NT2/D1 (cell line): ENCODE results near the gene MMP24.
"Not testable (repeated sequence)": the region's sequence is repeated elsewhere in the genome, so short reads cannot be mapped to it uniquely, and the experiment has no call there.

Experiments used
- DNase-seq: peaks from one replicate; pipeline ENCODE4 v3.0.0-alpha.2; 2011; ENCODE audit warnings: low read depth, low spot score
- H3K27me3 ChIP-seq: 2 replicates; pipeline ENCODE4 v1.6.0; 2011; ENCODE audit warnings: mild to moderate bottlenecking; ENCODE audit not compliant: insufficient read length, insufficient read depth
- H3K36me3 ChIP-seq: 2 replicates; pipeline ENCODE4 v1.6.1; 2011; ENCODE audit warnings: mild to moderate bottlenecking, low read length, mixed read lengths; ENCODE audit not compliant: insufficient read depth, insufficient read length
- H3K4me1 ChIP-seq: 2 replicates; pipeline ENCODE4 v1.5.1; 2011; ENCODE audit not compliant: insufficient read depth, insufficient read length
- H3K4me3 ChIP-seq: 2 replicates; pipeline ENCODE4 v1.5.1; 2011; ENCODE audit warnings: low read depth; ENCODE audit not compliant: insufficient read length
- H3K9ac ChIP-seq: 2 replicates; pipeline ENCODE4 v1.6.0; 2011; ENCODE audit warnings: low read depth; ENCODE audit not compliant: insufficient read length
- H3K9me3 ChIP-seq: 2 replicates; pipeline ENCODE4 v1.5.1; 2011; ENCODE audit warnings: mild to moderate bottlenecking, low read length; ENCODE audit not compliant: insufficient read depth
- SUZ12 ChIP-seq: IDR thresholded peaks from 2 replicates; pipeline ENCODE4 v1.6.1; 2011; ENCODE audit not compliant: insufficient read length, insufficient read depth; ENCODE audit errors: extremely low read depth
- YY1 ChIP-seq: IDR thresholded peaks from 2 replicates; pipeline ENCODE4 v1.6.1; 2011; ENCODE audit not compliant: insufficient read length, insufficient read depth
- ZNF274 ChIP-seq: IDR thresholded peaks from 2 replicates; pipeline ENCODE4 v1.6.1; 2011; ENCODE audit warnings: mild to moderate bottlenecking, low read depth, low read length

The MMP24 gene

GRCh38 chr20:35253010-35253409, 26.5 kb downstream of the MMP24 start:
- Histone ChIP-seq H3K9ac (no peak overlapping the region), H3K27me3 (no peaks in the 10 kb centered on the region), H3K36me3 (peaks cover 13% of the 10 kb centered on the region), H3K4me3 (no peak overlapping the region), H3K4me1 (no peaks in the 10 kb centered on the region), H3K9me3 (no peaks in the 10 kb centered on the region)
- TF ChIP-seq YY1 (no peak), ZNF274 (no peak), SUZ12 (no peak)
- DNase-seq = no peak

DNA sequence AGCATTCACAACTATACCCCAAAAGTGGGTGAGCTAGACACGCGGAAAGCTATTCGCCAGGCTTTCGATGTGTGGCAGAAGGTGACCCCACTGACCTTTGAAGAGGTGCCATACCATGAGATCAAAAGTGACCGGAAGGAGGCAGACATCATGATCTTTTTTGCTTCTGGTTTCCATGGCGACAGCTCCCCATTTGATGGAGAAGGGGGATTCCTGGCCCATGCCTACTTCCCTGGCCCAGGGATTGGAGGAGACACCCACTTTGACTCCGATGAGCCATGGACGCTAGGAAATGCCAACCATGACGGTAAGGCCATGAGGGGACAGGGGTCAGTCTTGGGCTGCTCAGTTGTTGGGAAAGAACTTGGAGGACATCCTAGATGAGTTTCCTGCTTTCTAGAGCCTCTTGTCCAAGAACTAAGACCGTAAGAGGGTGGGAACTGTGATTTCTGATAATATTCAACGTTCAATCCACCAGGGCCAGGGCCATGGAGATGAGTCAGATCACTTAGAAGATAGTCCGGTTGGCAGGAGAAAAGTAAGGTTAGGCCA, 28.0 kb downstream of the MMP24 start:
- Histone ChIP-seq H3K36me3 (peaks cover 13% of the 10 kb centered on the region), H3K27me3 (no peaks in the 10 kb centered on the region), H3K9ac (no peak overlapping the region), H3K4me3 (no peak overlapping the region), H3K9me3 (no peaks in the 10 kb centered on the region), H3K4me1 (no peaks in the 10 kb centered on the region)
- DNase-seq = no peak
- TF ChIP-seq SUZ12 = no peak

DNA sequence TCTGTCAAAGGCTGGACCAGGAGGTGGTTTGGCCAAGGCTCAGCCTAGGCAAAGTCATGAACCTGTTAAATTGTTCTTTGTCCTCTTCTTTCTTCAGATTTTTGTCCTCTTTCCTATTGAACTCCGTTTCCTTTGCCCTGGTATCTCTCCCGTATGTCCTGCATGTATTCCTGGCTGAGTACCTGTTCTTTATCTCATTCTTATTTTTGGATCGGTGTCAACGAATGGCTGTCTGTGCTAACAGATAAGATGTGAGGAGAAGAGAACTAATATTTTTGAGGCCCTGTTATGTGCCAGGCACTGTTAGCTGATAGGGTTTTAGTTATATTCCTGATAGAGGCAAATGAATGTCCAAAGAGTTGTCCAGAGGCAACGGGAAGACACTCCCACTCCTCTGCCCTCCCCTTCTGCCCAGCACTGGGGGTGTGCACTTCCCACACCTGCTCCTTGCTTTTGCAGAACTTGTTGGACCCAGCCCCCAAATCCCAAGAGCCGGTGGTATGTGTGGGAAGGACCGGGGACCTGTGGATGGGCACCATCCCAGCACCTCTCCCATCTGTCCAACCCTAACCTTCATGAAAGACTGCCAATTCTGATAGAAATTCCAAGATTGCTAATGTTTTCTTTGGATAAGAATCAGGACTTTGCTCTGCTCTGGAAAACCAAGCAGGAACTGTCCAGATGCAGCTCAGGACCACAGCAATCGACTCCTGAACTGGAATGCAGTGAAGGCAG, 30.9 kb downstream of the MMP24 start:
- no peak overlapping the region for H3K9ac ChIP-seq
- no peak for TF ChIP-seq ZNF274
- TF ChIP-seq YY1 = no peak
- TF ChIP-seq SUZ12 = no peak
- H3K27me3 ChIP-seq = no peaks in the 10 kb centered on the region
- no peaks in the 10 kb centered on the region for H3K9me3 ChIP-seq
- peaks cover 19% of the 10 kb centered on the region for H3K4me1 ChIP-seq
- H3K4me3 ChIP-seq = no peak overlapping the region
- peaks cover 13% of the 10 kb centered on the region for H3K36me3 ChIP-seq
- DNase-seq = no peak

DNA sequence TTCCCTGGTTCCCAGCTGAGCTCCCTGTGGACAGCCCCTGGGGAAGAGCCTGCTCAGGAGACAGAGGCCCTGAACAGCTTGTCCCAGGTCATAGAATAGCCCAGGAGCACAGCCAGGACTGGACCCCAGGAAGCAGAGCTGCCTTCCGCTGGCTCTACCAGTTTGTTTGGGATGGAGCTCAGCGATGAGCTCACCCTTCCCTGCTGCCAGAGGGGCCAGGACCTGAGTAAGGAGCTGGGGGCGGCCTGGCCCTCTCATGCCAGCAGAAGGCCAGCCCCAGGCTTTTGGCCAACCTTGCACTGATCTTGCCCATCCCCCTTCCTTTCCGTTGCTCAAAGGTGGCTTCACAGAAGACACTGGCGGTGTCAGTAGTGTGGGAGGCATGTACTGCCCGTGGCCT, 33.9 kb downstream of the MMP24 start:
- no peaks in the 10 kb centered on the region for H3K27me3 ChIP-seq
- no peak for DNase-seq
- TF ChIP-seq YY1 = no peak
- no peak for TF ChIP-seq SUZ12
- no peak for TF ChIP-seq ZNF274
- peak overlapping the region; percentile 2 for H3K9ac ChIP-seq
- peaks cover 4% of the 10 kb centered on the region for H3K36me3 ChIP-seq
- peaks cover 33% of the 10 kb centered on the region for H3K4me1 ChIP-seq
- H3K9me3 ChIP-seq = no peaks in the 10 kb centered on the region
- H3K4me3 ChIP-seq = no peak overlapping the region

- not testable (repeated sequence) for DNase-seq, H3K9me3 ChIP-seq, H3K9ac ChIP-seq, H3K4me3 ChIP-seq, H3K27me3 ChIP-seq
- Histone ChIP-seq H3K36me3 (peaks cover 10% of the 10 kb centered on the region), H3K4me1 (peaks cover 33% of the 10 kb centered on the region)
Measured at GRCh38 chr20:35262321-35262720, 35.8 kb downstream of the MMP24 start.

- not testable (repeated sequence) for H3K27me3 ChIP-seq, H3K9me3 ChIP-seq
- DNase-seq = peak; percentile 94
- H3K4me3 ChIP-seq = peak overlapping the region; percentile 44
- H3K36me3 ChIP-seq = peaks cover 17% of the 10 kb centered on the region
- H3K9ac ChIP-seq = peak overlapping the region; percentile 91
- peaks cover 34% of the 10 kb centered on the region for H3K4me1 ChIP-seq
Measured at GRCh38 chr20:35262731-35263531, 36.4 kb downstream of the MMP24 start.

DNA sequence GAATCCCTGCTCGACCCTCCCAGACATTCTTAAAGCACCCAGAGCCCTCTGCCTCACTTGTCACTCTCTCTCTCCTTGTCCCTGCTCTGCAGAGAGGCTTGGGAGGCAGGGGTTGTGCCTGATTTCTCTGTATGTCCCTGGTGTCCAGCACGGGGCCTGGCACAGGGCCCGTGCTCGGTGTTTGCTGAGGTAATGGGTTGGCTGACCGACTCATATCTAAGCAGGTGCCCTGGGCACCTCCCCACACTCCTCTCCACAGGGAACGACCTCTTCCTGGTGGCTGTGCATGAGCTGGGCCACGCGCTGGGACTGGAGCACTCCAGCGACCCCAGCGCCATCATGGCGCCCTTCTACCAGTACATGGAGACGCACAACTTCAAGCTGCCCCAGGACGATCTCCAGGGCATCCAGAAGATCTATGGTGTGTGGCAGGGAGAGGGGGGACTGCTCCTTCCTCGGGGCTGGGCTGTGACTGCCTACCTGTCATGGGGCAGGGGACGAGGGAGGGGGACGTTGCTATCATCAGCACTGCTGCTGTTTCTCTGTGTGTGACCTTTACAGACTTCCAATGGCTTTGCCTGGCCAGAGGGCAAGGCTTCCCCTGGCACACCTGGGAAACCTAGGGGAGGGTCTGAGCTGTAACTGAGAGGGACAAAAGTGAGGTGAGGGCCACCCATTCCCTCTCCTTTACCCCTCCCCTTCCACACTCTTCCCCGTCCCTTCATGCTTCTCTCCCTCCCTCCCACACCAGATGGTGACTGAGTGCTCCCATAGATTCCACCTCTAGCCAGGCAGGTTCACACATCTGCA, 37.2 kb downstream of the MMP24 start:
- Histone ChIP-seq H3K4me1 (peaks cover 37% of the 10 kb centered on the region), H3K9ac (peak overlapping the region; percentile 91), H3K4me3 (peak overlapping the region; percentile 44), H3K9me3 (no peaks in the 10 kb centered on the region), H3K27me3 (no peaks in the 10 kb centered on the region), H3K36me3 (peaks cover 23% of the 10 kb centered on the region)
- no peak for TF ChIP-seq ZNF274
- no peak for TF ChIP-seq SUZ12
- no peak for TF ChIP-seq YY1
- no peak for DNase-seq
